Activated naive CD4-positive, alpha-beta T cell treated with anti-CD3 and anti-CD28 coated beads, Interleukin-2, amount 50 U/mL, for 72 hours (primary cell): Measurements from ENCODE around the gene RABAC1. TPM values are rescaled to one million over a fixed set of nuclear protein-coding genes. Genes with fewer than 3 reads are reported as not detected.
"Not testable (repeated sequence)": the region's sequence is repeated elsewhere in the genome, so short reads cannot be mapped to it uniquely, and the experiment has no call there.

Source experiments
- ATAC-seq, 2 donors: fragments of 150-1000 bp; cut with Tn5 transposase; 2 replicates each; pipeline ENCODE4 v1.10.0; 2021; ENCODE audit warnings: mild to moderate bottlenecking in 2 of 2, moderate library complexity in 2 of 2
- DNase-seq, 2 donors: peaks; one replicate each; pipeline ENCODE4 v3.0.0; 2021 to 2022; ENCODE audit warnings: low spot score in 2 of 2
- H3K27ac Mint-ChIP-seq, 2 donors: one replicate each; pipeline ENCODE4 v1.8.0; 2022; ENCODE audit warnings: mild to moderate bottlenecking in 2 of 2, mixed read lengths in 2 of 2
- H3K36me3 Mint-ChIP-seq, 2 donors: one replicate each; pipeline ENCODE4 v1.8.0; 2022; ENCODE audit warnings: mixed read lengths in 2 of 2
- H3K9me3 Mint-ChIP-seq, 2 donors: one replicate each; pipeline ENCODE4 v1.8.0; 2022; ENCODE audit warnings: mixed read lengths in 2 of 2
- total RNA-seq, 2 donors: library from RNA; stranded (reverse); gene quantifications; one replicate each; pipeline ENCODE4 v1.2.3, GENCODE V29; 2022

RABAC1 gene
- total RNA-seq, 2 donors from 2014 or later, result 39.8 to 46.0 TPM

DNA sequence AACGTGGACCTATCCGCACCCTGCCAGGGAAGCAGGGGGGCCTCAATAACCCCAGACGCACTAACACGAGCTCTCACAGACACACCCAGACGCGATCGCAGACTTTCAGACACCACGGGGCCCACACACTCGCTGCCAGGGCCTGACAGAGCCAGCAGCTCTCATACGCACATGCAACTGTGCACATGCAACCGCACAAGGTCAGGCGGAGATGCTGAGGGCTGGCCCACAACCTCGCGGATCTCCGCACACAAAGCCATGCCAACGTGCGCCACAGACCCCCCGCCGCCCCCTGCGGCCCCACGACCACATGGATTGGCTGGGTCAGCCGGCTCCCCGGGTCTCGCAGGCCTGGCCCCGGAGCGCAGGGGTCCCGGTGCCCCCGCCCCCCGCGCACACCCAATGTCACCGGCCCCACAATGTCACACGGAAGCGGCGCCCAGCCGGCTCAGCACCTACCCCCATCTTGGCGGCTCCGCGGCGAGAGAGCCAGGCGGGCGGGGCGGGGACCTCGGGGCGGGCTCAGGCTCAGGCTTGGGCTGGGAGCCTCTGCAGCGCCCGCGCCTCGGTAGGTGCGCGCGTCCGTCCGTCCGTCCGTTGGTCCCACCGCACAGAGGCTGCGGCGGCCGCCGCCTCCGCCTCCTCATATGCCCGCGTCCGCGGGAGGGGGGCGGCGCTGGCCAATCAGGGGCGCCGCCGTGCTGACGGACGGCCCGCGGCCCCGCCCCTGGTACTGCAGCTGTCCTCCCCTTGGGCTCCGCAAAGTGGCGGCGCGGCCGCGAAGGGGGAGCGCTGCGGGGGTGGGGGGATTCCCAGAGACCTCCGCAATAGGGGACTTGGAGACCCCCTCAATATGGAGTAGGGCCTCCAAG lies 34.7 kb upstream of the RABAC1 start, which contains the start of gene ATP1A3:
ATP1A3 (minus strand) TSS at position 619 of the 872 bp plus-strand sequence; CDS start at position 465, 154 bp downstream.
- ATAC-seq (peak; percentile 82 to 88), DNase-seq (peak; percentile 65 to 70)
- H3K36me3 Mint-ChIP-seq, result peaks cover 0 to 10% of the 10 kb centered on the region in 2 donors
- no peak within 1 kb of the TSS for H3K27ac Mint-ChIP-seq
- H3K9me3 Mint-ChIP-seq, result no peaks in the 10 kb centered on the region

DNA sequence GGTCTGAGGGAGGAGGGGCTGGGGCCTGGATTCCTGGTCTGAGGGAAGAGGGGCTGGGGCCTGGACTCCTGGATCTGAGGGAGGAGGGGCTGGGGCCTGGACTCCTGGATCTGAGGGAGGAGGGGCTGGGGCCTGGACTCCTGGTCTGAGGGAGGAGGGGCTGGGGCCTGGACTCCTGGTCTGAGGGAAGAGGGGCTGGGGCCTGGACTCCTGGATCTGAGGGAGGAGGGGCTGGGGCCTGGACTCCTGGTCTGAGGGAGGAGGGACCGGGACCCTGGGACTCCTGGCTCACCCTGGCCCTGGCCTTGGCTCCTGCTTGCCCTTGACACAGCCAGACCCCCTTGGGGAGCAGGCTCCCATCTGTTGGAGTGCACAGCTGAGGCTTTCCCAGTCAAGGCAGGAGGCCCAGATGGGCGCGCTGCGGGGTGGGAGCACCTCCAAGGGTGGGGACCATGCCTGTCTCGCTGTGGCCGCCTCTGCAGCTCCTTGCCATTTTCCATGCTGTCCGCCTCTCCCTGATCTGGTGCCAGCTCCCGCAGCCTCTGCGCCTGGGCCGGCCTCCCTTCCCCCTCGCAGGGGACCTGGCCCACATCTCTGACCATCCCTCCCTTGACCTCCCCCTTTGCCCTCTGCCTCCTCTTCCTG lies 32.9 kb upstream of the RABAC1 start:
- ATAC-seq, H3K9me3 Mint-ChIP-seq, H3K36me3 Mint-ChIP-seq, DNase-seq: not testable (repeated sequence)
- H3K27ac Mint-ChIP-seq, result peak overlapping the region in 1 of 2 donors; percentile 20

DNA sequence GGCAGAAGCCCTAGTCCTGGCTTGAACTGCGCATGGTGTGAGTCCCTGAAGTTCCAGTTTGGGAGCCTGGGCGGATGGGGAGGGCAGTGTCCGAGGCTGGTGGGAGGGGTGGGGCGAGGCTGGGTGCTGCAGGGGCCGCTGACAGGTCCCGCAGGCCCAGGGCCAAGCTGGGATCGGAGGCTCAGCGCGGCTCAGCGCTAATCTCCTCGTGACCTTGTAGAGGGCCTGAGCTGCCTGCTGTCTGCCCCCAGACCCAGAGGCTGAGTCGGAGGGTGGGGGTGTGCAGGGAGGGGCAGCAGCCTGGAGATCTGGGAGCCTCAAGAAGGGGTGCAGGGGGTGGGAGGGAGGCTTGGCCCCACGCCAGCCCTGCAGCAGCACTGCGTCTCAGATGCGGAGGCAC lies 31.9 kb upstream of the RABAC1 start:
- peaks cover 0 to 4% of the 10 kb centered on the region in 2 donors for H3K36me3 Mint-ChIP-seq
- no peak for DNase-seq
- H3K27ac Mint-ChIP-seq, result no peak overlapping the region
- ATAC-seq, result no peak
- no peaks in the 10 kb centered on the region for H3K9me3 Mint-ChIP-seq

DNA sequence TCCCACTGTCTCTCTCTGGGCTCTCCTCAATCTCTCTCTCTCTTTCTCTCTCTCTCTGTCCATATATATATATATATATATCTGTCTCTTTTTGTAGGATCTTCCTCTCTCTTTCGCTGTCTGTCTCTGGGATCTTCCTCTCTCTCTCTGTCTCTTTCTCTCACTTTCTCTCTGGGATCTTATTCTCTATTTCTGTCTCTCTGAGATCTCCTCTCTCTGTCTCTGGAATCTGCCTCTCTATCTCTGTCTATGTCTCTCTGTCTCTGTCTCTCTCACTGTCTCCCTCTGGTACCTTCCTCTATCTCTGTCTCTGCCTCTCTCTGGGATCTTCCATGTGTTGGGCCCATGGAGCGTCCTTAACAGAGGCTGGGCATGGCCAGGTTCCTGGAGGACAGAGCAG lies 31.5 kb upstream of the RABAC1 start:
- DNase-seq, result no peak
- H3K27ac Mint-ChIP-seq, result no peak overlapping the region
- peaks cover 0 to 4% of the 10 kb centered on the region in 2 donors for H3K36me3 Mint-ChIP-seq

DNA sequence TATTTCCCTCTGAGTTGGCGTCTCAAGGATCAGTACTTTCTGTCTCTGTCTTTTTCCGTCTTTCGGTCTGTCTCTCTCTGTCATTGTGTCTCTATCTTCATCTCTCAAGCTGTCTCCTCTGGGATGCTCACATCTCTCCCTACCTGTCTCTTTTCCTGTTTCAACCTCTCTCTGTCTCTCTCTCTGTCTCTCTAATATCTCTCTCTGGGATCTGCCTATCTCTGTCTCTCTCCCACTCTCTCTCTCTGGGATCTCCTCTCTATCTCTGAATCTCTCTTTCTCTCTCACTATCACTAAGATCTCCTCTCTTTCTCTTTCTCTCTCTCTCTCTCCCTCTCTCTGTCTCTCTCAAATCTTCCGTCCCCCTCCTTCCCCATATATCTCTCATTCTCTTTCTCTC lies 30.9 kb upstream of the RABAC1 start:
- Mint-ChIP-seq H3K36me3 (peaks cover 0 to under 1% of the 10 kb centered on the region in 2 donors), H3K27ac (no peak overlapping the region), H3K9me3 (no peaks in the 10 kb centered on the region)
- no peak for DNase-seq
- ATAC-seq, result no peak

More for the DNA sequence above, 31.5 kb upstream of the RABAC1 start:
- no peaks in the 10 kb centered on the region for H3K9me3 Mint-ChIP-seq
- no peak for ATAC-seq

DNA sequence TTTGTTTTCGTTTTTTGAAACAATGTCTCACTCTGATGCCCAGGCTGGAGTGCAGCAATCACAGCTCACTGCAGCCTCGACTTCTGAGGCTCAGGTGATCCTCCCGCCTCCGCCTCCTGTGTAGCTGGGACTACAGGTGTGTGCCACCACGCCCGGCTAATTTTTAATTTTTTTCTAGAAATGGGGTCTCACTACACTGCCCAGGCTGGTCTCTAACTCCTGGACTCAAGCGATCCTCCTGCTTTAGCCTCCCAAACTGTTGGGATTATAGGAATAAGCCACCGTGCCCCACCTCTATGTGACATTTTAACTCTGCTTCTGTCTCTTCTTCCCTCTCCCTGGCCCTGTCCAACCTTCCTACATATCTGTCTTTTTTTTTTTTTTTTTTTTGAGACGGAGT lies 29.8 kb upstream of the RABAC1 start:
- Mint-ChIP-seq H3K27ac (no peak overlapping the region), H3K36me3 (no peaks in the 10 kb centered on the region), H3K9me3 (no peaks in the 10 kb centered on the region)
- ATAC-seq, result no peak
- no peak for DNase-seq

DNA sequence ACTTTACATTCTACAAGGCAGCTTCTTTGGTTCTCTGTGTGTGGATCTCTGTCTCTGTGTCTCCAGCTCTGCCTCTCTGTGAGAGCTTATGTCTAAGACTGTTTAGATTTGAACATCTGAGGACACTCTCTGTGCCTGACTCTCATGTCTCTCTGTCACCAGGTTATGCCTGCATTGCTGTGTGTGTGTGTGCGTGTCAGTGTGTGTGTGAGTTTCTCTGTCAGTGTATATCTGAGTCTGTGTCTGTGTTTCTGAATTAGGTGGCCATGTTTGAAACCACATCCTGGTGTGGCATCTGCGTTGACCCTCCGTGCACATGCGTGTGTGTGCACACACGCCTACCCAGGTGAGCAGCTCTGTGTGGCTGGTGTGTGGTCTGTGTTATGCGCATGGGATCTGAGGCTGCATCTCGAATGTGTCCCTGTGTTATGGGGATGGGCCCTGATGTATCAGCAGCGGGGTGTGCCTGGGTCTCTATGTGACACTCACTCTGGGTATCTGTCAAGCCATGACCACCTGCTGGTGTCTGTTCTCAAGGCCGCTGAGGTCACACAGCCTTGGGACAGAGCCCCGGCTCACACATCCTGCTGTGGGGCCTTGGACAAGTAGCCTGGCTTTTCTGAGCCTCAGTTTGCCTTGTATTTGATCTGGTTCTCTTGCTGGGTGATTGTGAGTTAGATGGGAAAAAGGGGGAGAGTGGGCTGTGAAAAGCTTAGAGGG lies 28.2 kb upstream of the RABAC1 start:
- ATAC-seq (no peak), DNase-seq (no peak)
- H3K9me3 Mint-ChIP-seq, result no peaks in the 10 kb centered on the region
- H3K36me3 Mint-ChIP-seq, result no peaks in the 10 kb centered on the region
- H3K27ac Mint-ChIP-seq, result no peak overlapping the region

DNA sequence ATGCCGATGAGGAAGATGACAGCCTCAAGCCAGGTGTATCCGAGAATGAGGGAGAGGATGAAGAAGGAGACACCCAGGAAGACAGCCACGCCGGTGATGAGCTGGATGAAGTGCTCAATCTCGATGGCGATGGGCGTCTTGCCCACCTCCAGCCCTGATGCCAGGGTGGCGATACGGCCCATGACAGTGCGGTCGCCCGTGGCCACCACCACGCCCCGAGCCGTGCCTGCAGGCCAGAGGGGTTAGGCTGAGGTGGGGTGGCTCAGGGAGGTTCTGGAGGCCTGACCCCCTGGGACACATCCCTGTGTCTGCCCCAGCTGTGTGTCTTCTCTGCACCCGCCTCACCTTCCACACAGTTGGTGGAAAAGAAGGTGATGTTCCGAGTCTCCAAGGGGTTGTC lies 25.8 kb upstream of the RABAC1 start:
- peak overlapping the region in 1 of 2 donors; percentile 78 for H3K27ac Mint-ChIP-seq
- DNase-seq, result no peak
- no peaks in the 10 kb centered on the region for H3K9me3 Mint-ChIP-seq
- ATAC-seq, result no peak
- no peaks in the 10 kb centered on the region for H3K36me3 Mint-ChIP-seq

DNA sequence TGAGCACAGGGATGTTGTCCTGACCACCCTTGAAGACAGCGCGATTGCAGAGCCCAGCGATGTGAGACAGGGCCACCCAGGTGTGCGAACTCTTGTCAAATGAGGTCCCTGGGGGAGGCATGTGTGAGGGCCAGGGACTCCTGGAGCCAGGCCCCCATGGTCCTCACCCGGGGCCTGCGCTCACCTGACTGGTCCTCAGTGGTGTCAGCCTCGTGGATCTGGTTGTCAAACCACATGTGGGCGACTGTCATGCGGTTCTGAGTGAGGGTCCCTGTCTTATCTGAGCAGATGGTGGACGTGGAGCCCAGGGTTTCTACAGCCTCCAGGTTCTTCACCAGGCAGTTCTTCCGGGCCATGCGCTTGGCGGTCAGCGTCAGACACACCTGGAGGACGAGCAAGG lies 22.6 kb upstream of the RABAC1 start:
- ATAC-seq, result no peak
- no peak overlapping the region for H3K27ac Mint-ChIP-seq

DNA sequence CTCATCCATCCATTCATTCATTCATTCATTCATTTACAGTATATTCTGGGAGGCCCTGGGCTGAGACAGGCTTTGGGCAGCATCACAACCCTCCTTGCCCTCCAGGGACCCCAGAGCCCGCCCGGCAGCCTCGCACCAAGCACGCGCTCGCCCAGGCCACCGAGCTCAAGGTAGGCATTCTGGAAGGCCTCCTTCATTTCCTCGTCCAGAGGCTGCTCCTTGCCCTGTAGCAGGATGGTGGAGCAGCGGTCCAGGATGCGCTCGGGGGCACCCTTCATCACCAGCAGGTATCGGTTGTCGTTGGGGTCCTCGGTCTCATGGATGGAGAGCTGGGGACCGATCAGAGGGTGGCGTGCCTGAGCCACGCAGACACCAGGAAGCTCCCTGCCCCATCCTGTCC lies 19.3 kb upstream of the RABAC1 start:
- ATAC-seq (no peak), DNase-seq (no peak)
- Mint-ChIP-seq H3K9me3 (no peaks in the 10 kb centered on the region), H3K27ac (no peak overlapping the region), H3K36me3 (no peaks in the 10 kb centered on the region)

More for the DNA sequence above, 22.6 kb upstream of the RABAC1 start:
- Mint-ChIP-seq H3K36me3 (no peaks in the 10 kb centered on the region), H3K9me3 (no peaks in the 10 kb centered on the region)
- no peak for DNase-seq

DNA sequence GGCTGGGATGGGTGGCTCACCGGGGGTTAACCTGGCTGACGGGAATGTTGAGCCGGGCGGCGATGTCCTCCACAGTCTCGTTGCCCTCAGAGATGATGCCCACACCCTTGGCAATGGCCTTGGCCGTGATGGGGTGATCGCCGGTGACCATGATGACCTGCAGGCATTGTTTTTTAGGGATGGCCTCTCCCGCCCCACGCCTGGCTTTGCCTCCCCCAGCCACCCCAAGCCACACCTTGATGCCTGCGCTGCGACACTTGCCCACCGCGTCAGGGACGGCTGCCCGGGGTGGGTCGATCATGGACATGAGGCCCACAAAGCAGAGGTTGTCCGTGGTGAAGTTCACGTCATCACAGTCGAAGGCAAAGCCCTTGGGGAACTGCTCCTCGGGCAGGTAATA lies 18.8 kb upstream of the RABAC1 start:
- no peaks in the 10 kb centered on the region for H3K9me3 Mint-ChIP-seq
- DNase-seq, result no peak
- ATAC-seq, result no peak

DNA sequence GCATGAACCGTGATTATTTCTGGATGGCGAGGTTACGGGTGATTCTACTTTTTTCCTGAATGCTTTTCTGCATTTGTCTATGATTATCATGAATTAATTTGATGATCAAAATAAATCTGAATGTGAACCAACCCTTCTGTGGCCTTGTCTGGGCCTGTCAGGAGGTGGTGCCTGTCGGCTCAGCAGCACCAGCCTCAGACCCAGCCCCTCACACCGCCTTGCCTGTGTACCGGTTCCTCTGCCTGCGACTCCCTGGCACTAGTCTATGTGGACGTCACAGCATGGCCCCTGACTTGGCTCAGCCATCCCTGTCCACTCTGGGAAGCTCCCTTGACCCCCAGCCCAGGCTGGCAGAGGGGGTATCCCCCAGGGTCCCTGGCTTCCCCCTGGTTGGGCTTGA lies 15.5 kb upstream of the RABAC1 start:
- no peak overlapping the region for H3K27ac Mint-ChIP-seq
- no peaks in the 10 kb centered on the region for H3K9me3 Mint-ChIP-seq
- H3K36me3 Mint-ChIP-seq, result no peaks in the 10 kb centered on the region
- no peak for ATAC-seq
- no peak for DNase-seq

More for the DNA sequence above, 18.8 kb upstream of the RABAC1 start:
- Mint-ChIP-seq H3K27ac (no peak overlapping the region), H3K36me3 (no peaks in the 10 kb centered on the region)

DNA sequence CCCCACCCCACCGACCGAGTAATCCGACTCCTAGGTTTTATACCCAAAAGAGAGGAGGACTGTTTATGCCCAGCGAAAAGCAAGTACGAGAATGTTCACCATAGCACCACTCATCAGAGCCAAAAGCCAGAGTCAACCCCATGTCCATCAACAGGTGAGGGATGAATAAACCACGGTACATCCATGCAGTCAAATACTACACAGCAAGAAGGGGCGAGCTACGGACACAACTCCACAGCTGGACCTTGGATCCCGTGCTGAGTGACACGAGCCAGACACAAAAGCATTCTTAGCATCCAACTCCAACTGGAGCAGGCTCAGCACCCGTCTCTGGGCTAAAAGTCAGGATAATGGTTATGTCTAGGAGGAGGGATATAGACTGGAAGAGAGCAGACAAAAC lies 12.2 kb upstream of the RABAC1 start:
- DNase-seq (no peak), ATAC-seq (no peak)
- H3K27ac Mint-ChIP-seq, result no peak overlapping the region
- H3K36me3 Mint-ChIP-seq, result no peaks in the 10 kb centered on the region
- H3K9me3 Mint-ChIP-seq, result no peaks in the 10 kb centered on the region

DNA sequence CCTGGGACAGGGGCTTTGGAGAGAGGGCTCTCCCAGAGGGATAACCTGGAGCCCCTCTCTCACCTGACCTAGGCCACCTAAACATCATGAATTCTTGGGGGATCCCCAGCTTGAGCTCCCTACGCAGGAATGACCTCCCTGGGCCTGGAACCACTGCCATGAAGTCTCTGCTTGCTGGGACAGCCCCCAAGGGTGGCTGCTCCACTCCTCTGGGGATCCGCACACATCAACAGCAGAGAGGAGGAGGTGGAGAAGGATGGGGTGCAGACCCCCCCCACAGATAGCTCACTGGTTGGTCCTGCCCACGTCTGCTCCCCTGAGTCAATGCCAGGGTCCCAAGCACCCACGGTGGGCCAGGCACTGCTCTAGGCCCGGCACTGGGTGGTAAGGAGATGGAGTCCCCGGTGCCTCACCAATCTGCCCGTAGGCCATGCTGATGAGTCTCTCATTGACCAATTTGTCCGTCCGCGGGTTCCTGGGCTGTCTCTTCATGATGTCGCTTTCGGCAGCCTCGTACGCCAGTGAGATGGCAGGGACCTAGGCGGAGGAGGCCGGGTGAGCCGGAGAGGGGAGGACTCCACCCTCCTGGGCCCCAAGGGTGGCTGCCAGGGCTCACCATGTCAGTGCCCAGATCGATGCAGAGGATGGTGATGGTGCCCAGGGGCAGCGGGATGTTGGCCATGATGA lies 10.8 kb upstream of the RABAC1 start:
- H3K27ac Mint-ChIP-seq, result no peak overlapping the region
- no peaks in the 10 kb centered on the region for H3K36me3 Mint-ChIP-seq
- no peak for ATAC-seq
- H3K9me3 Mint-ChIP-seq, result no peaks in the 10 kb centered on the region
- no peak for DNase-seq

DNA sequence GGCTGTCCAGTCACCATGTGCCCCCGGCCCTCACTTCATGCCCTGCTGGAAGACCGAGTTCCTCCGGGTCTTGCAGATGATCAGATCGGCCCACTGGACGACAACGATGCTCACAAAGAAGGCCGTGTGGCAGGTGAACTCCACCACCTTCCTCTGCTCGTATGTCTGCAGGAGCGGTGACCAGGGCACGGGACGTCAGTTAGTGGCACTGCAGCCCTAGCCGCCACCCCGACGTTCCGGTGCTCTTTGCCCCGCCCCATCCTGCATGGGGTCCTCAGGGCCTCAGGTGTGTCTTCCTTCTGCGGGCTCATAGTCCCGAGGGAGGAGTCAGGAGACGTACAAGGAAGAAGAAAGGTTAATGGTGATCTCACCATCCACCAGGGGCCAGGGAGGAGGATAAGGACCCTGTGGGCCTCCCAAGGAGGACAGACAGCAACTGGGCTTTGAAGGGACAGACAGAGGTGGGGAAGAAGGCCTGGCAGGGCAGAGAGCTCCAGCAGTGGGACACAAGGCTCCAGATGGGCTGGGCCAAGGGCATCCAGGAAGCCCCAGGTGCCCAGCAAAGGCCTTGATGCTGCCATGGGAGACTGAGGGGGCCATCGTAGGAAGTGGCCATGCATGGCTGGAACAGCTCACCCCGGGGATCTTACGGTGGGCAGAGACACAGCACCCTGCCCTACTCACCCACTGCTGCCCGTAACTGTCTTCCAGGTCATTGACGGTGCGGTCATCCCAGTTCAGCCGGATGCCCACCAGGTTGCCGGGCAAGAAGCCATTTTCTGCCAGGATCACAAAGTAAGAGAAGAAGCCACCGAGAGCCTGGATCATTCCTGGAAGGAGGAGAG lies 9.9 kb upstream of the RABAC1 start:
- Mint-ChIP-seq H3K36me3 (no peaks in the 10 kb centered on the region), H3K27ac (no peak overlapping the region), H3K9me3 (no peaks in the 10 kb centered on the region)
- ATAC-seq, result no peak
- no peak for DNase-seq
